SK-N-SH (cell line): Measurements from ENCODE around the gene TMEM131.

Experiments
- POLR2AphosphoS5 ChIP-seq: IDR thresholded peaks from 2 replicates; pipeline ENCODE4 v1.6.1; 2012; ENCODE audit warnings: low read depth, low read length
- TF ChIP-seq, protein P1 (sequence below): fragments of 200-600 bp; sonication (generic); IDR thresholded peaks from 2 replicates; pipeline ENCODE4 v1.6.1; 2017; ENCODE audit warnings: antibody characterized with exemption, mild to moderate bottlenecking, moderate library complexity

DNA sequence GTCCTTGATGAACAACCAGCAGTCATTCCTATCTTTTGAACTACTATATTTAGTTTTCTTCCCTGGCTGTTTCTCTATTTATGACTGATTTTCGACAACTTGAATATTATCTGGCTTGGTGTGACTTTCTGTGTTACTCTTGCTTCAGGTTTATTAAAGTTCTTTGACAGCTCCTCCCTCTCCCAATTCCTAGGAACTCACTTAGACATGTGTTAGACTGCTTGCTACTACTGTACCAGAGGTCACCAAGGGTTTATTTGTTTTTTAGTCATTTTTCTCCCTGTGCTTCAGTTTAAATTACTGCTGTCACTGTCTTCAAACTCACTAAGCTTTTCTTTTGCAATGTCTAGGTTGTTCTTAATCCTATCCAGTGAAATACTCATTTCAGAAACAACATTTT is 90.5 kb downstream of the TMEM131 start:
- TF ChIP-seq POLR2AphosphoS5: no peak
- TF ChIP-seq, protein P1, sequence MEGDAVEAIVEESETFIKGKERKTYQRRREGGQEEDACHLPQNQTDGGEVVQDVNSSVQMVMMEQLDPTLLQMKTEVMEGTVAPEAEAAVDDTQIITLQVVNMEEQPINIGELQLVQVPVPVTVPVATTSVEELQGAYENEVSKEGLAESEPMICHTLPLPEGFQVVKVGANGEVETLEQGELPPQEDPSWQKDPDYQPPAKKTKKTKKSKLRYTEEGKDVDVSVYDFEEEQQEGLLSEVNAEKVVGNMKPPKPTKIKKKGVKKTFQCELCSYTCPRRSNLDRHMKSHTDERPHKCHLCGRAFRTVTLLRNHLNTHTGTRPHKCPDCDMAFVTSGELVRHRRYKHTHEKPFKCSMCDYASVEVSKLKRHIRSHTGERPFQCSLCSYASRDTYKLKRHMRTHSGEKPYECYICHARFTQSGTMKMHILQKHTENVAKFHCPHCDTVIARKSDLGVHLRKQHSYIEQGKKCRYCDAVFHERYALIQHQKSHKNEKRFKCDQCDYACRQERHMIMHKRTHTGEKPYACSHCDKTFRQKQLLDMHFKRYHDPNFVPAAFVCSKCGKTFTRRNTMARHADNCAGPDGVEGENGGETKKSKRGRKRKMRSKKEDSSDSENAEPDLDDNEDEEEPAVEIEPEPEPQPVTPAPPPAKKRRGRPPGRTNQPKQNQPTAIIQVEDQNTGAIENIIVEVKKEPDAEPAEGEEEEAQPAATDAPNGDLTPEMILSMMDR: no peak
